Nephron progenitor cell (in vitro differentiated cells): ENCODE measurements around the gene CHRM4.

Source experiments
- DNase-seq: peaks from one replicate; pipeline ENCODE4 v3.0.0; 2021
- H3K27ac Mint-ChIP-seq: 2 replicates; pipeline ENCODE4 v1.8.0; 2021; ENCODE audit warnings: mild to moderate bottlenecking, moderate library complexity, mixed read lengths
- H3K27me3 Mint-ChIP-seq: 2 replicates; pipeline ENCODE4 v1.8.0; 2021; ENCODE audit warnings: mild to moderate bottlenecking, low read depth, mixed read lengths; ENCODE audit not compliant: poor library complexity
- H3K36me3 Mint-ChIP-seq: 2 replicates; pipeline ENCODE4 v1.8.0; 2021; ENCODE audit warnings: low read depth, mixed read lengths
- H3K4me1 Mint-ChIP-seq: 2 replicates; pipeline ENCODE4 v1.8.0; 2021; ENCODE audit warnings: mixed read lengths
- H3K4me3 Mint-ChIP-seq: 2 replicates; pipeline ENCODE4 v1.8.0; 2021; ENCODE audit warnings: mild to moderate bottlenecking, moderate library complexity, mixed read lengths
- H3K9me3 Mint-ChIP-seq: 2 replicates; pipeline ENCODE4 v1.8.0; 2021; ENCODE audit warnings: mild to moderate bottlenecking, moderate library complexity, mixed read lengths
- TF ChIP-seq, protein P1 (sequence below): fragments of 200-600 bp; sonication (generic); IDR thresholded peaks from 2 replicates; pipeline ENCODE4 v1.5.0; 2021; ENCODE audit warnings: antibody characterized with exemption

The CHRM4 gene

GRCh38 chr11:46378811-46379481, 12.6 kb downstream of the CHRM4 start:
- TF ChIP-seq, protein P1, sequence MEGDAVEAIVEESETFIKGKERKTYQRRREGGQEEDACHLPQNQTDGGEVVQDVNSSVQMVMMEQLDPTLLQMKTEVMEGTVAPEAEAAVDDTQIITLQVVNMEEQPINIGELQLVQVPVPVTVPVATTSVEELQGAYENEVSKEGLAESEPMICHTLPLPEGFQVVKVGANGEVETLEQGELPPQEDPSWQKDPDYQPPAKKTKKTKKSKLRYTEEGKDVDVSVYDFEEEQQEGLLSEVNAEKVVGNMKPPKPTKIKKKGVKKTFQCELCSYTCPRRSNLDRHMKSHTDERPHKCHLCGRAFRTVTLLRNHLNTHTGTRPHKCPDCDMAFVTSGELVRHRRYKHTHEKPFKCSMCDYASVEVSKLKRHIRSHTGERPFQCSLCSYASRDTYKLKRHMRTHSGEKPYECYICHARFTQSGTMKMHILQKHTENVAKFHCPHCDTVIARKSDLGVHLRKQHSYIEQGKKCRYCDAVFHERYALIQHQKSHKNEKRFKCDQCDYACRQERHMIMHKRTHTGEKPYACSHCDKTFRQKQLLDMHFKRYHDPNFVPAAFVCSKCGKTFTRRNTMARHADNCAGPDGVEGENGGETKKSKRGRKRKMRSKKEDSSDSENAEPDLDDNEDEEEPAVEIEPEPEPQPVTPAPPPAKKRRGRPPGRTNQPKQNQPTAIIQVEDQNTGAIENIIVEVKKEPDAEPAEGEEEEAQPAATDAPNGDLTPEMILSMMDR, result no peak
- Mint-ChIP-seq H3K36me3 (peaks cover 13% of the 10 kb centered on the region), H3K9me3 (no peaks in the 10 kb centered on the region), H3K4me1 (peaks cover 35% of the 10 kb centered on the region), H3K4me3 (peak overlapping the region; percentile 85), H3K27me3 (no peaks in the 10 kb centered on the region), H3K27ac (peak overlapping the region; percentile 98)
- peak; percentile 32 for DNase-seq

DNA sequence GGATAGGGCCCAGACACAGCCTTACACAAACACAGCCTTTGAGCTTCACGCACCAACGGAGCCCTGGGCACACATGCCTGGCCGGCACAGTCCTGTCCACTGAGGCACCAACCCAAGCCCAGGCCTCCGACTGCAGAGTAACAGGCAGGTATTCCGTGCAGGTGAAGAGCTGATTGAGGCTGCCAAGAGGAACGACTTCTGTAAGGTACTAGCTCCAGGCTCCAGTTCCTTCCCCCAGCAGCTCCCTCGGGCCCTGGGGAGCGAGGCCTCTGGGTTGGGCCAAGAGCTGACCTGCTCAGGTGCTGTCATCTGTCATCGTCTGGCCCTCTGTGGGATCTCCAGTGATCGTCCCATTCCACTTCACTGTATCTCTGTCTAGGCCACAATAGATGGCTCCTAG, 13.3 kb downstream of the CHRM4 start:
- peaks cover 28% of the 10 kb centered on the region for H3K4me1 Mint-ChIP-seq
- DNase-seq, result no peak
- no peak overlapping the region for H3K4me3 Mint-ChIP-seq
- no peaks in the 10 kb centered on the region for H3K9me3 Mint-ChIP-seq
- TF ChIP-seq, protein P1, result no peak
- no peaks in the 10 kb centered on the region for H3K27me3 Mint-ChIP-seq
- H3K27ac Mint-ChIP-seq, result peak overlapping the region; percentile 87
- peaks cover 11% of the 10 kb centered on the region for H3K36me3 Mint-ChIP-seq

- no peak overlapping the region for H3K27ac Mint-ChIP-seq
- DNase-seq, result no peak
- TF ChIP-seq, protein P1, result no peak
- no peaks in the 10 kb centered on the region for H3K9me3 Mint-ChIP-seq
- no peaks in the 10 kb centered on the region for H3K27me3 Mint-ChIP-seq
- peaks cover 11% of the 10 kb centered on the region for H3K36me3 Mint-ChIP-seq
- H3K4me1 Mint-ChIP-seq, result peaks cover 24% of the 10 kb centered on the region
- no peak overlapping the region for H3K4me3 Mint-ChIP-seq
These were observed 13.7 kb downstream of the CHRM4 start for GRCh38 chr11:46377831-46378230.

DNA sequence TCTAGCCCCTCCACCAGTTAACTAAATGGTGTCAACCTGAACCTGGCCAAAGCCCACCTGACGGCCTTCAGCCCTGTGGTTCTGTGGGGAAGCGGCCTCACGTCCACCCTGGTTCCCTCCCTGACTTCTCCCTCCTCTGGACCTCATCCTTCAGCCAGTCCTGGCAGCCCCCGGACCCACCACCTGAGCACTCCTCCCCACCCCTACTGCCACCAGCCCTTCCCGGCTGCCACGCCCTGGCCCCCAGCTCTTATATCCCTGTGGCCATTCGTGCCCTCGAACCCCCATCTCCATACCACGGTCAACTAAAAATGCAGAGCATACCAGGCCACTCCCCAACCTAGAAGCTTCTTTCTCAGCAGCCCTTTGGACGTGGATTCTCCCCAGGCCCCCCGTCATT, 14.3 kb downstream of the CHRM4 start:
- H3K4me3 Mint-ChIP-seq, result no peak overlapping the region
- peaks cover 11% of the 10 kb centered on the region for H3K36me3 Mint-ChIP-seq
- H3K4me1 Mint-ChIP-seq, result peaks cover 23% of the 10 kb centered on the region
- no peaks in the 10 kb centered on the region for H3K9me3 Mint-ChIP-seq
- DNase-seq, result no peak
- TF ChIP-seq, protein P1, result no peak
- no peak overlapping the region for H3K27ac Mint-ChIP-seq
- no peaks in the 10 kb centered on the region for H3K27me3 Mint-ChIP-seq

DNA sequence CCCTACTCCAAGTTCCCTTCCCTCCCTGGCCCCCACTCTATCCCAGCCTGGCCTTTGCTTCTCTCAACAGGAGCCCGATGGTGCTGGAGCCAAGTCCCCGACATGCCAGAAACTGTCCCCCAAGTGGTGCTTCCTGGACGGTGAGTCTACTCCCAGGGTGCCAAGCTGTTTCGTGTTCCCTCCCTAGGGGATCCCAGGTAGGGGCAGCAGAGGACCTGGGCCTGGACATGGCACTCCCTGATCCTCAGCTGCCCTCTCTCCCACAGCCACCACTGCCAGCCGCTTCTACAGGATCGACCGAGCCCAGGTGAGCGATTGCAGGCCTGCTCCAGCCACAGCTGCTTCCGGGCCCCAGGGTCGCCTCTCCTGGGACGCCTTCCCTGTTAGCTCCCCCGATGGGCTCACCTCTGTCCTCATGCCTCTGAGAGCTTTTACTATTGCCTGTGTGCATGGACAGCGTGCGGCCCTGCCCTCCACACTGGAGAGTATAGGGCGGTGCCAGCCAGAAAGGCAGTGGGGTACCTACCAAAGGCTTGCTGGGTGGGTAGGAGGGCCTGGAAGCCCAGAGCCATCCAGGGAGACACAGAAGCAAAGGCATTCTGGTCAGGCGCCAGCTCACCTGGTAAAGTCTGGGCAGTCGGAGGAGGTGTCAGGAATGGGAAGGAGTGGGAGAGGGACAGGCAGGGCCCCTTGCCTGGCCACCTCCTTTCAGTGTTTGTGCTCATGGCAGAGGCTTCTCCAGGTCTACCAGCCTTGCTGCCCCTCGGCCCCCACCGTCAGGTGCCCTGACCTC, 15.1 kb downstream of the CHRM4 start:
- H3K4me1 Mint-ChIP-seq, result peaks cover 23% of the 10 kb centered on the region
- TF ChIP-seq, protein P1, result no peak
- no peaks in the 10 kb centered on the region for H3K27me3 Mint-ChIP-seq
- DNase-seq, result no peak
- H3K36me3 Mint-ChIP-seq, result peaks cover 11% of the 10 kb centered on the region
- H3K9me3 Mint-ChIP-seq, result no peaks in the 10 kb centered on the region
- H3K4me3 Mint-ChIP-seq, result no peak overlapping the region
- no peak overlapping the region for H3K27ac Mint-ChIP-seq
